Measurements from ENCODE around the gene UQCRC1. TPM values are rescaled to one million over a fixed set of nuclear protein-coding genes. Genes with fewer than 3 reads are reported as not detected.

Gene UQCRC1
- total and polyA plus RNA-seq, 3 experiments from 2014 or later: 172 to 245 (median 244) TPM

DNA sequence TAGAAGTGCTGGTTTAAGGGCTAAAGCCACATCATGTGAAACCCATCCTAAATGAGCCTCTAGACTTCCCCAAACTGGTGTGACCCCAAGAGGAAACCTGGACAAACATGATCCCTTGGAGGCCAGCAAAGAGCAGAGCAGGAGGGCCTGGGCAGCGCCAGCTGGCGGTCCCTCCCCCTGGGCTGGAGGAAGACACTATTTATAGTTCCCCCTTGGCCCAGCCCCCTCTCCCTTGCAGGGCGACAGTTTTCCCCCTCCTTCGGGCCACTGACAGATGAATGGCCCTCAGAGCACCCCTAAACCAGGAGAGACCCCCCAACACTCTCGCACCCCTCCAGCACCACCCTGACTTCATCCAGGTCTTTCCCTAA lies 48.8 kb downstream of the UQCRC1 start:
- Mint-ChIP-seq H3K36me3 (no peaks in the 10 kb centered on the region), H3K27ac (no peak overlapping the region), H3K4me1 (peaks cover 15 to 23% (median 16%) of the 10 kb centered on the region in 3 donors), H3K27me3 (peaks cover 0 to 1% of the 10 kb centered on the region in 2 donors), H3K4me3 (peak overlapping the region in 2 of 7 donors; percentile 2 to 29), H3K9me3 (no peaks in the 10 kb centered on the region)
- Histone ChIP-seq H3K4me1 (ENCODE audit: insufficient read depth, low read length) (peaks cover 6% of the 10 kb centered on the region), H3K27me3 (ENCODE audit: insufficient read depth, low read length, poor library complexity, severe bottlenecking) (no peaks in the 10 kb centered on the region), H3K36me3 (ENCODE audit: insufficient read depth, low read length) (no peaks in the 10 kb centered on the region), H3K9me3 (ENCODE audit: low read length) (no peaks in the 10 kb centered on the region), H3K4me3 (ENCODE audit: low read length) (no peak overlapping the region), H3K27ac (ENCODE audit: low read depth, low read length) (peak overlapping the region; percentile 38)
- ChIA-PET POLR2A (no interaction called here), CTCF (interaction anchor here (2.3 kb wide), 1 partner anchor 160 kb away, joined by 5 read pairs; no protein-coding TSS in a partner anchor)
- DNase-seq: no peak

DNA sequence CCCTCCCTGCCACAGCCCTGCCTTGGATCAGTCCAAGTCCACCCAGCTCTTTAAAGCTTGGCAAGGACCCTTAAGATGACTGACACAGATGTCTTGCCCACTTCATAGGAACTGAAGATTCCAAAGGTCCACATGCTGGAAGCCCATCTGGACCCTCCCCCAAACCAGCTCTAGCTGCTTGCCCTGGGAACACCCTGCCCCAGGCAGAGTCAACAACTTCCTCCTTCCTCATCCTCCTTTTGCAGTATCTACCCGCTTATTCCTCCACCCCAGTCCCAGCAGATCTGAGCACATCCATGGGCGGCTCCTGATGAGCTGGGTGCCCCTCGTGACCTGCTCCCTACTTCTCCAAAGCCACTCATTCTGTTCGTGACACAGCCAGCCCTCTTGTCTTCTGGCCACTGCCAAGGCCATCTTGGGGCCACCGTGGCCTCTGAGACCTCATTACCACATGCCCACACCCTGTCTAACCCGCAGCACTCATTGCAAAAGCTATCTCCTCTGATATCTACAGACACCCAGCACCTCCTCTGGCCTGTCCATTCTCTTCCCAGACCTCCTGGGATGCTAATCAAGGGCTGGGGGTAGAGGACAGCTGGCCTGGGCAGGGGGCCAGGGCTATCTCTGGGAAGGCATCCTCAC lies 50.8 kb downstream of the UQCRC1 start:
- ChIA-PET CTCF (interaction anchor here (0.7 to 4.6 kb wide), 17 partner anchors 9 to 318 kb away, joined by 3 to 44 read pairs (median 5); partner anchors contain the start of genes ATRIP, CCDC51, SLC26A6 and TMA7), POLR2A (interaction anchor here (0.5 to 0.6 kb wide), 2 partner anchors 117 to 1134 kb away, joined by 3 read pairs; no protein-coding TSS in a partner anchor)
- H3K36me3 Mint-ChIP-seq: no peaks in the 10 kb centered on the region
- no peaks in the 10 kb centered on the region for H3K9me3 ChIP-seq (ENCODE audit: low read length)
- H3K27ac ChIP-seq (ENCODE audit: low read depth, low read length): no peak overlapping the region
- DNase-seq: no peak
- peaks cover 6% of the 10 kb centered on the region for H3K4me1 ChIP-seq (ENCODE audit: insufficient read depth, low read length)
- peaks cover 9 to 18% (median 16%) of the 10 kb centered on the region in 3 donors for H3K4me1 Mint-ChIP-seq
- H3K4me3 ChIP-seq (ENCODE audit: low read length): no peak overlapping the region
- H3K27me3 ChIP-seq (ENCODE audit: insufficient read depth, low read length, poor library complexity, severe bottlenecking): no peaks in the 10 kb centered on the region
- H3K27ac Mint-ChIP-seq: peak overlapping the region in 4 of 8 donors; percentile 31 to 66 (median 48)
- peak overlapping the region in 5 of 7 donors; percentile 25 to 87 (median 59) for H3K4me3 Mint-ChIP-seq
- H3K9me3 Mint-ChIP-seq: no peaks in the 10 kb centered on the region
- no peaks in the 10 kb centered on the region for H3K36me3 ChIP-seq (ENCODE audit: insufficient read depth, low read length)
- H3K27me3 Mint-ChIP-seq: no peaks in the 10 kb centered on the region

GRCh38 chr3:48556796-48557626 lies 52.4 kb downstream of the UQCRC1 start, which contains the start of gene PFKFB4:
PFKFB4 (minus strand) TSS chr3:48556803; CDS start chr3:48556777, 26 bp downstream.
- H3K27me3 ChIP-seq (ENCODE audit: insufficient read depth, low read length, poor library complexity, severe bottlenecking): no peaks in the 10 kb centered on the region
- peak; percentile 98 to 100 (median 99) for DNase-seq
- peak within 1 kb of the TSS in 7 of 8 donors; percentile 3 to 83 (median 56) for H3K27ac Mint-ChIP-seq
- no peaks in the 10 kb centered on the region for H3K36me3 Mint-ChIP-seq
- ChIA-PET POLR2A (interaction anchor here (0.7 to 1.3 kb wide), 5 partner anchors 85 to 1678 kb away, joined by 3 to 6 read pairs (median 5); partner anchors contain the start of gene CCDC51), CTCF (interaction anchor here (1.1 to 6.3 kb wide), 9 partner anchors 11 to 316 kb away, joined by 3 to 44 read pairs (median 7); partner anchors contain the start of genes ATRIP, CCDC51, TMA7 and ZNF589)
- no peaks in the 10 kb centered on the region for H3K9me3 Mint-ChIP-seq
- peak within 1 kb of the TSS; percentile 62 to 89 (median 80) for H3K4me3 Mint-ChIP-seq
- peak within 1 kb of the TSS; percentile 85 for H3K4me3 ChIP-seq (ENCODE audit: low read length)
- H3K36me3 ChIP-seq (ENCODE audit: insufficient read depth, low read length): no peaks in the 10 kb centered on the region
- peaks cover 6% of the 10 kb centered on the region for H3K4me1 ChIP-seq (ENCODE audit: insufficient read depth, low read length)
- H3K4me1 Mint-ChIP-seq: peaks cover 9 to 18% (median 13%) of the 10 kb centered on the region in 3 donors
- peak within 1 kb of the TSS; percentile 51 for H3K27ac ChIP-seq (ENCODE audit: low read depth, low read length)
- H3K27me3 Mint-ChIP-seq: no peaks in the 10 kb centered on the region
- no peaks in the 10 kb centered on the region for H3K9me3 ChIP-seq (ENCODE audit: low read length)

GRCh38 chr3:48555949-48556795 lies 53.3 kb downstream of the UQCRC1 start:
- no peaks in the 10 kb centered on the region for H3K9me3 Mint-ChIP-seq
- Histone ChIP-seq H3K27me3 (ENCODE audit: insufficient read depth, low read length, poor library complexity, severe bottlenecking) (no peaks in the 10 kb centered on the region), H3K4me3 (ENCODE audit: low read length) (peak overlapping the region; percentile 61), H3K36me3 (ENCODE audit: insufficient read depth, low read length) (no peaks in the 10 kb centered on the region), H3K27ac (ENCODE audit: low read depth, low read length) (peak overlapping the region; percentile 51), H3K4me1 (ENCODE audit: insufficient read depth, low read length) (peaks cover 6% of the 10 kb centered on the region), H3K9me3 (ENCODE audit: low read length) (no peaks in the 10 kb centered on the region)
- POLR2A ChIA-PET: interaction anchor here (0.7 to 1.3 kb wide), 3 partner anchors 84 to 256 kb away, joined by 5 to 6 read pairs (median 5); partner anchors contain the start of gene CCDC51
- CTCF ChIA-PET: interaction anchor here (1.1 to 6.3 kb wide), 4 partner anchors 116 to 283 kb away, joined by 3 to 44 read pairs (median 28); partner anchors contain the start of genes CCDC51 and TMA7
- H3K36me3 Mint-ChIP-seq: no peaks in the 10 kb centered on the region
- H3K4me3 Mint-ChIP-seq: peak overlapping the region; percentile 62 to 89 (median 80)
- peak in 1 of 5 donors; percentile 13 for DNase-seq
- H3K27me3 Mint-ChIP-seq: no peaks in the 10 kb centered on the region
- H3K4me1 Mint-ChIP-seq: peaks cover 9 to 18% (median 13%) of the 10 kb centered on the region in 3 donors
- peak overlapping the region in 7 of 8 donors; percentile 3 to 83 (median 56) for H3K27ac Mint-ChIP-seq

GRCh38 chr3:48555231-48555948 lies 54.1 kb downstream of the UQCRC1 start:
- POLR2A ChIA-PET: interaction anchor here (1.3 kb wide), 1 partner anchor 255 kb away, joined by 5 read pairs; no protein-coding TSS in a partner anchor
- H3K4me1 Mint-ChIP-seq: peaks cover 9 to 18% (median 13%) of the 10 kb centered on the region in 3 donors

DNA sequence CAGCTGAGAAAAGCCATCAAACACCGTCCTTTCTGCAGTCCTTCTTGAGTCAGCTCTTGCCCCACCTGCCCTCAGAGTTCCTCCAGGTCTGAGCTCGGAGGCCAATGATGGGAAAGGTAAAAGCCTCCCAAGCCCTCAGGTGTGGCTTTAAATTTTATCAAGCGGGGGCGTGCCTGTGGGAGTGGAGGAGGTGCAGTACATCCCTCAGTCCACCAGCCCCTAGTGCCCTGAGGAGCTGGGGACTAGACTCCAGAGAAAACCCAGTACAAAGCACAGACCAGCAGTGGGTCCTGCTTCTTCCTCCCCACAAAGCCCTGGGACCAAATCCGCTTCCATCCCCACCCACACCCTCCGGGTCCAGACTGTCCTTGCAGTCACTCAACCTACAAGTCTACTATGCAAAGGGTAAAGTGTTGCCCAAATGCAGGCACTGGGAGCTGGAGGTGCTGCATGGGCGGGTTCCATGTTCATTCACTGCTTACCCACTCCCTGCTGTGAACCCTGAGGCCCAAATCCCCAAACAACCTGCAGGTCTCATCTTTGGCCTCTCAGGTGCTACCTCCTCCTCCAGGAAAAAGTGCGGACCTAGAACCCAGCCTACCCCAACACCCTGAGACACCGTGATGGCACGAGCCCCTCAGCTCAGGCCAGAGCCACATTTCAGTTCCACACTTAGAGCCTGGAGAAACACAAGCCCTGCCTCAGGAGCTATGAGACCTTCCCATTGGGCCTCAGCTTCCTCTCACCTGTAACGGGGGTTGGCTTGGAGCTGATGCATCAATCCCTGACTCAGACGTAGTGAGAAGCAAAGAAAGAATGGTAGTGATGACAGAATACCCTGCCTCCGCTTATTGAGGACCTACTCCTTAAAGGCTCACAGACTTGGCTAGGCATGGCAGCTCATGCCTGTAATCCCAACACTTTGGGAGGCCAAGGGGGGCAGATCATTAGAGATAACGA lies 55.3 kb downstream of the UQCRC1 start:
- ChIA-PET CTCF (interaction anchor here (0.7 to 6.3 kb wide), 5 partner anchors 47 to 253 kb away, joined by 3 to 40 read pairs (median 4); partner anchors contain the start of genes CCDC51, NME6 and TMA7), POLR2A (no interaction called here)
- peaks cover 0 to 2% of the 10 kb centered on the region in 2 donors for H3K27me3 Mint-ChIP-seq
- Histone ChIP-seq H3K36me3 (ENCODE audit: insufficient read depth, low read length) (no peaks in the 10 kb centered on the region), H3K4me1 (ENCODE audit: insufficient read depth, low read length) (peaks cover 6% of the 10 kb centered on the region), H3K27ac (ENCODE audit: low read depth, low read length) (peak overlapping the region; percentile 41), H3K9me3 (ENCODE audit: low read length) (no peaks in the 10 kb centered on the region), H3K27me3 (ENCODE audit: insufficient read depth, low read length, poor library complexity, severe bottlenecking) (no peaks in the 10 kb centered on the region), H3K4me3 (ENCODE audit: low read length) (no peak overlapping the region)
- no peak for DNase-seq
- H3K9me3 Mint-ChIP-seq: no peaks in the 10 kb centered on the region
- H3K27ac Mint-ChIP-seq: no peak overlapping the region
- H3K4me1 Mint-ChIP-seq: peaks cover 9 to 18% (median 13%) of the 10 kb centered on the region in 3 donors
- H3K36me3 Mint-ChIP-seq: no peaks in the 10 kb centered on the region
- H3K4me3 Mint-ChIP-seq: no peak overlapping the region

More at GRCh38 chr3:48555231-48555948, 54.1 kb downstream of the UQCRC1 start:
- CTCF ChIA-PET: interaction anchor here (1.2 to 6.3 kb wide), 4 partner anchors 48 to 155 kb away, joined by 3 to 44 read pairs (median 22); partner anchors contain the start of genes CCDC51 and TMA7
- H3K9me3 Mint-ChIP-seq: no peaks in the 10 kb centered on the region
- H3K9me3 ChIP-seq (ENCODE audit: low read length): no peaks in the 10 kb centered on the region
- no peaks in the 10 kb centered on the region for H3K36me3 Mint-ChIP-seq
- H3K4me3 Mint-ChIP-seq: peak overlapping the region; percentile 29 to 80 (median 58)
- peak overlapping the region in 1 of 8 donors; percentile 47 for H3K27ac Mint-ChIP-seq
- no peak for DNase-seq
- H3K4me1 ChIP-seq (ENCODE audit: insufficient read depth, low read length): peaks cover 6% of the 10 kb centered on the region
- H3K27ac ChIP-seq (ENCODE audit: low read depth, low read length): peak overlapping the region; percentile 51
- no peaks in the 10 kb centered on the region for H3K36me3 ChIP-seq (ENCODE audit: insufficient read depth, low read length)
- no peaks in the 10 kb centered on the region for H3K27me3 ChIP-seq (ENCODE audit: insufficient read depth, low read length, poor library complexity, severe bottlenecking)
- H3K4me3 ChIP-seq (ENCODE audit: low read length): no peak overlapping the region
- H3K27me3 Mint-ChIP-seq: peaks cover 0 to 2% of the 10 kb centered on the region in 2 donors

All from CD8-positive, alpha-beta memory T cell (primary cell).